Activated CD4-positive, alpha-beta memory T cell treated with anti-CD3 and anti-CD28 coated beads for 36 hours (primary cell): ENCODE data around the gene PRKAR1A. TPM values are rescaled to one million over a fixed set of nuclear protein-coding genes. Genes with fewer than 3 reads are reported as not detected.

Source experiments
- CTCF ChIA-PET: fragments of 350-600 bp; sonication (Branson Sonifier 250); formaldehyde crosslinking; loops from one replicate; lab custom pipeline; 2021; ENCODE audit warnings: antibody characterized with exemption, inconsistent platforms; lab: Charles Lee
- POLR2A ChIA-PET: fragments of 350-600 bp; sonication (Branson Sonifier 250); formaldehyde crosslinking; loops from one replicate; lab custom pipeline; 2021; ENCODE audit warnings: antibody characterized with exemption; lab: Charles Lee
- DNase-seq: peaks from one replicate; pipeline ENCODE4 v3.0.0-alpha.2; 2020
- H3K27ac Mint-ChIP-seq: one replicate; pipeline ENCODE4 v1.8.0; 2021; ENCODE audit warnings: mixed read lengths
- H3K27me3 Mint-ChIP-seq: one replicate; pipeline ENCODE4 v1.8.0; 2021; ENCODE audit warnings: mixed read lengths
- H3K36me3 Mint-ChIP-seq: one replicate; pipeline ENCODE4 v1.8.0; 2021; ENCODE audit warnings: mixed read lengths
- H3K4me1 Mint-ChIP-seq: one replicate; pipeline ENCODE4 v1.8.0; 2021; ENCODE audit warnings: low read depth, mixed read lengths
- H3K4me3 Mint-ChIP-seq: one replicate; pipeline ENCODE4 v1.8.0; 2021; ENCODE audit warnings: mild to moderate bottlenecking, mixed read lengths
- H3K9me3 Mint-ChIP-seq: one replicate; pipeline ENCODE4 v1.8.0; 2021; ENCODE audit warnings: mixed read lengths
- intact Hi-C: fragments of 100-400 bp; cut with micrococcal nuclease; formaldehyde crosslinking; loops from one replicate; pipeline ENCODE4 v1.15.1; 2023
- total RNA-seq, 2 experiments: library from RNA; stranded (reverse); gene quantifications; one replicate each; pipeline ENCODE4 v1.2.3, GENCODE V29; 2021

The PRKAR1A gene
- total RNA-seq, 2 experiments from 2014 or later, result 221 to 229 TPM

GRCh38 chr17:68585643-68586042, 73.4 kb downstream of the PRKAR1A start:
- H3K4me1 Mint-ChIP-seq, result no peaks in the 10 kb centered on the region
- intact Hi-C loops, result no loop called here
- H3K27me3 Mint-ChIP-seq, result peaks cover 3% of the 10 kb centered on the region
- POLR2A ChIA-PET, result no interaction called here
- DNase-seq, result no peak
- no peak overlapping the region for H3K4me3 Mint-ChIP-seq
- CTCF ChIA-PET, result no interaction called here
- H3K9me3 Mint-ChIP-seq, result no peaks in the 10 kb centered on the region
- no peak overlapping the region for H3K27ac Mint-ChIP-seq
- H3K36me3 Mint-ChIP-seq, result no peaks in the 10 kb centered on the region

DNA sequence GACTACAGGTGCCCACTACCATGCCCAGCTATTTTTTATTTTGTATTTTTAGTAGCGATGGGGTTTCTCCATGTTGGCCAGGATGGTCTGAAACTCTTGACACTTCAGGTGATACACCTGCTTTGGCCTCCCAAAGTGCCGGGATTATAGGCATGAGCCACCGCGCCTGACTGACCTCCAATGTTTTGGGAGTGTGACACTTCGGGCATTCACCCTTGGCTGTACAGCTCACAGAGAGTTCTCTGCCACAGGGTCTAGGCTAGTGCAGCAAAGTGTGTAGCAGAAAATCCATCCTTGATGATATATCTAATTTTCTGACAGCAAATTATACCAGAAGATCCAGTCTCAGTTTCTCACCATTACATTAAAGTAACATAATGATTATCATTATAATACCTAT, 74.8 kb downstream of the PRKAR1A start:
- ChIA-PET POLR2A (no interaction called here), CTCF (no interaction called here)
- Mint-ChIP-seq H3K9me3 (no peaks in the 10 kb centered on the region), H3K4me1 (no peaks in the 10 kb centered on the region), H3K4me3 (no peak overlapping the region), H3K36me3 (no peaks in the 10 kb centered on the region), H3K27ac (no peak overlapping the region), H3K27me3 (peaks cover 9% of the 10 kb centered on the region)
- DNase-seq, result no peak
- intact Hi-C loops, result no loop called here

GRCh38 chr17:68587847-68588246, 75.6 kb downstream of the PRKAR1A start:
- H3K4me3 Mint-ChIP-seq, result no peak overlapping the region
- no peak for DNase-seq
- H3K27me3 Mint-ChIP-seq, result peaks cover 13% of the 10 kb centered on the region
- H3K9me3 Mint-ChIP-seq, result no peaks in the 10 kb centered on the region
- intact Hi-C loops, result no loop called here
- CTCF ChIA-PET, result no interaction called here
- POLR2A ChIA-PET, result no interaction called here
- H3K36me3 Mint-ChIP-seq, result no peaks in the 10 kb centered on the region
- no peak overlapping the region for H3K27ac Mint-ChIP-seq
- no peaks in the 10 kb centered on the region for H3K4me1 Mint-ChIP-seq

- Mint-ChIP-seq H3K4me3 (no peak overlapping the region), H3K27ac (no peak overlapping the region), H3K4me1 (no peaks in the 10 kb centered on the region), H3K9me3 (no peaks in the 10 kb centered on the region), H3K36me3 (no peaks in the 10 kb centered on the region), H3K27me3 (peaks cover 13% of the 10 kb centered on the region)
- CTCF ChIA-PET, result no interaction called here
- intact Hi-C loops, result no loop called here
- DNase-seq, result no peak
- POLR2A ChIA-PET, result no interaction called here
These were observed 76.1 kb downstream of the PRKAR1A start for GRCh38 chr17:68588362-68588761.

DNA sequence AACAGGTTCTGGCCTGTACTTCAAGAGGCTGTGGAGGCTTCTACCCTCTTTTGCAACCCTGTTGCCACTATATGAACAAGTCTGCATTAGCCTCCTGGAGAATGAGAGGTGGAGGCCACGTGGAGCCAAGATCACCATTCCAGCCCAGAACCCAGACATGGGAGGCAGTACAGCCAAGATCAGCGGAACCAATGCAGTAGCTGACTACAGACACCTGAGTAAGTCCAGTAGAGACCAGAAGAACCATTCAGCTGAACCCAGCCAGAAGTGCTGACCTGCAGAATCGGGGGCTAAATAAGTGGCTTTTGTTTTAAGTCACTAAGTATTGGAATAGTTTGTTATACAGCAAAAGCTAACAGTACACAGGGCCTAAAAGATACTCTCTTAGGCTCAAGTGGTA, 76.9 kb downstream of the PRKAR1A start:
- no peaks in the 10 kb centered on the region for H3K4me1 Mint-ChIP-seq
- no peak overlapping the region for H3K4me3 Mint-ChIP-seq
- intact Hi-C loops, result no loop called here
- no peak overlapping the region for H3K27ac Mint-ChIP-seq
- no peaks in the 10 kb centered on the region for H3K36me3 Mint-ChIP-seq
- DNase-seq, result no peak
- POLR2A ChIA-PET, result no interaction called here
- CTCF ChIA-PET, result no interaction called here
- peaks cover 18% of the 10 kb centered on the region for H3K27me3 Mint-ChIP-seq
- no peaks in the 10 kb centered on the region for H3K9me3 Mint-ChIP-seq

DNA sequence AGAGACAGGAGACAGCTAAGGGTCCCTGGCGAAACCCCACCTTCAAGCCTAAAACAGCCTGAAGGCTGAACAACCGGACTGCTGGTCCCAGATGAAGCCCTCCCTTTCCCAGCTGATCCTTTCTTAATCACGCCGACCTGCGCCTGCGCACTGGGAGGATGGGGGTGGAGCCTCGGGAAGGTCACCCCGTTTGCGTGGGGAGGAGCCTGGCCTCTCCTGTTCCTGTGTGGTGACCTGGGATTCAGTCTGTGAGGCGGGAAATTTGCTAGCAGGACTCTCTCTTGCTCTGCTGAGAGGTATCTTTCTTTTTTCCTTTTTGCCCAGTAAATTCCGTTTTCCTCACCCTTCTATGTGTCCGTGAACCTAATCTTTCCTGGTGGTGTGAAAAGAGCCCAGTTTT, 79.4 kb downstream of the PRKAR1A start:
- CTCF ChIA-PET, result no interaction called here
- H3K9me3 Mint-ChIP-seq, result no peaks in the 10 kb centered on the region
- H3K4me3 Mint-ChIP-seq, result no peak overlapping the region
- H3K36me3 Mint-ChIP-seq, result no peaks in the 10 kb centered on the region
- DNase-seq, result peak; percentile 17
- intact Hi-C loops, result no loop called here
- H3K4me1 Mint-ChIP-seq, result no peaks in the 10 kb centered on the region
- POLR2A ChIA-PET, result no interaction called here
- H3K27me3 Mint-ChIP-seq, result peaks cover 29% of the 10 kb centered on the region
- H3K27ac Mint-ChIP-seq, result no peak overlapping the region

DNA sequence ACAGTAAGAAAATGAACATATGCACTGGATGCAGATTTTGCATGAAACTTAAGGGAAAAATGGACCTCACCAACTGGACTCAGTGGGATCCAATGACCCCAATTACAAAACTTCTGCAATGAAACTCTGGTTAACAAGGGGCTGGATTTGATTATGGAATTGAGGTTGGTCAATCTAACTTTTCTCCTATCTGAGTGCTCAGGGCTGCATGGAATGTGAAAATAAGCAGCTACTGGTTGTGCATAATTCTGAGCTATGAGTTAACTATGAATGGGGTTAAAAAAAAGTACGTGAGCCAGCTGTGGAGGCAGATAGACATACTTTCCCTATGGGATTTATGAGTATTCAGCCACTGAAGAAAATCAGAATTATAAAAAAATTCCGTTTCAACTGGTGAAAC, 79.8 kb downstream of the PRKAR1A start:
- CTCF ChIA-PET, result no interaction called here
- POLR2A ChIA-PET, result no interaction called here
- intact Hi-C loops, result no loop called here

DNA sequence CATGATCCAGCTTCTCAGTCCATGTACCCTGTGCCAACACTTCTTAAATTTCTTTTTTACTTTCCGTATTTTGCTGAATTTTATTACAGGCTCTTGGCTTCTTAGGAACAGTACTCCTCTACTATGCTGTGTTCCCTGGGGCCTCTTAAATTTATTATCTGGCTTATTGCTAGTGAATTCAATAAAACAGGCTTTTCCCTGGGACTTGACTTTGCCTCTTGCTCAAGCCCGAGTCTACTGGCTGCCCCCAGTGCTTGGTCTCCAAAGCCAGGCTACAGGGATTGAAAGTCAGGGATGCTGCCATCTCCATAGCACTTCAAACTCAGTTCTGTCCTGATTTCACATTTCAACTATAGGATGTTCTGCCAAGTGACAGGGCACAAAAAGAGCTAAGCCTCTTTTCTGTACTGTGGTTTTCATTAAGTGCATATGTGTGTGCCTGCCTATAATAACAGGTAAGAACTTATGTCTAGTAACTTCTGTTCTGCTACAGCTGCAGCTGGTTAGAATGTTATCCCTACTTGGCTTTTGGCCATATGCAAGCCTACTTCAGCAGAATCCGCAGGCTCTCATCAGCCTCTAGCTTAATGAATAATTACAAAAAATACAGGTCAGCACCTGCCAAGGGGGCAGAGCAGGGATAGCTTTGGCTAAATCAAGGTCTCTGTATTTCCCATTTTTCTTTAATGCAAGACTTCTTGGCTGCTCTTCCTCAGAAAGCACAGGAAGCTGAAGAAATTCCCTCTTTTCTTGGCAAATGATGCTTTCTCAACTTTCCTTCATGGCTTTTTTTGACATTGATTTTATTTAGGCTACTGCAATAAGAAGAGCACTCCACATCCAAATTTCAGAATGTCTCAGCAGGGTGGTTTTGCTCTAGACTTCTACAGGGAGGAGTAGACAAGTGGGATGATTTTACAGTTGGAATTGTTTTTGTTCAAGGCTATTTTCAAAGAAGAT, 80.7 kb downstream of the PRKAR1A start:
- CTCF ChIA-PET, result no interaction called here
- H3K9me3 Mint-ChIP-seq, result no peaks in the 10 kb centered on the region
- no peak overlapping the region for H3K27ac Mint-ChIP-seq

More for the DNA sequence above, 79.8 kb downstream of the PRKAR1A start:
- H3K36me3 Mint-ChIP-seq, result no peaks in the 10 kb centered on the region
- no peaks in the 10 kb centered on the region for H3K9me3 Mint-ChIP-seq
- H3K27me3 Mint-ChIP-seq, result peaks cover 30% of the 10 kb centered on the region
- DNase-seq, result no peak
- H3K4me3 Mint-ChIP-seq, result no peak overlapping the region
- no peak overlapping the region for H3K27ac Mint-ChIP-seq
- no peaks in the 10 kb centered on the region for H3K4me1 Mint-ChIP-seq

GRCh38 chr17:68594552-68594951, 82.3 kb downstream of the PRKAR1A start:
- Mint-ChIP-seq H3K27me3 (peaks cover 45% of the 10 kb centered on the region), H3K9me3 (no peaks in the 10 kb centered on the region), H3K4me1 (no peaks in the 10 kb centered on the region), H3K4me3 (no peak overlapping the region), H3K36me3 (no peaks in the 10 kb centered on the region), H3K27ac (no peak overlapping the region)
- intact Hi-C loops, result no loop called here
- no peak for DNase-seq
- POLR2A ChIA-PET, result no interaction called here
- CTCF ChIA-PET, result interaction anchor here (1.2 kb wide), 1 partner anchor 20 kb away, joined by 3 read pairs; no protein-coding TSS in a partner anchor

More for the DNA sequence above, 80.7 kb downstream of the PRKAR1A start:
- no peaks in the 10 kb centered on the region for H3K4me1 Mint-ChIP-seq
- POLR2A ChIA-PET, result no interaction called here
- DNase-seq, result no peak
- H3K36me3 Mint-ChIP-seq, result no peaks in the 10 kb centered on the region
- intact Hi-C loops, result no loop called here
- H3K27me3 Mint-ChIP-seq, result peaks cover 32% of the 10 kb centered on the region
- H3K4me3 Mint-ChIP-seq, result no peak overlapping the region

- POLR2A ChIA-PET, result no interaction called here
- CTCF ChIA-PET, result no interaction called here
- no peaks in the 10 kb centered on the region for H3K9me3 Mint-ChIP-seq
- peaks cover 3% of the 10 kb centered on the region for H3K4me1 Mint-ChIP-seq
- H3K4me3 Mint-ChIP-seq, result no peak overlapping the region
- intact Hi-C loops, result no loop called here
- H3K27ac Mint-ChIP-seq, result no peak overlapping the region
- H3K36me3 Mint-ChIP-seq, result no peaks in the 10 kb centered on the region
- H3K27me3 Mint-ChIP-seq, result peaks cover 49% of the 10 kb centered on the region
- no peak for DNase-seq
These were observed 83.3 kb downstream of the PRKAR1A start for GRCh38 chr17:68595496-68595895.

DNA sequence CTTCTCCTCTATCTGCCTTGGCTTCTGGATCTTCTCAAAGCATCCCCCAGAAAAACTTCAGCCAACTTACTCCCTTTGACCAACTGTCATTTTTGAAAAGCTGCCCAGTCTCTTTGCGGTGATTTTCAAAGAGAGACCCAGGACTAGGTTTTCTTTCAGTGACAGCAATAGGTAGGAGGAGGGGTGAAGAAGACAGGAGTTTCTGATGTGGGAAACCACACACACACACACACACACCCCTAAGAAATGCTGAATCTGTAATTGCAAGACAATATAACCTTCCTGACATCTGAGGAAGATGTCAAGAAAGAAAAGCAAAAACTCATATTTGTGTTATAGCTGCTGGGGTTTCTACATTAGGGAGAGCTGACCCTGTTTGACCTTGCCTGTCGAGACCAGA, 83.8 kb downstream of the PRKAR1A start:
- intact Hi-C loops, result no loop called here
- no peak for DNase-seq
- Mint-ChIP-seq H3K27ac (no peak overlapping the region), H3K27me3 (peaks cover 47% of the 10 kb centered on the region), H3K36me3 (no peaks in the 10 kb centered on the region), H3K4me3 (no peak overlapping the region), H3K4me1 (peaks cover 3% of the 10 kb centered on the region), H3K9me3 (no peaks in the 10 kb centered on the region)
- CTCF ChIA-PET, result no interaction called here
- POLR2A ChIA-PET, result no interaction called here

DNA sequence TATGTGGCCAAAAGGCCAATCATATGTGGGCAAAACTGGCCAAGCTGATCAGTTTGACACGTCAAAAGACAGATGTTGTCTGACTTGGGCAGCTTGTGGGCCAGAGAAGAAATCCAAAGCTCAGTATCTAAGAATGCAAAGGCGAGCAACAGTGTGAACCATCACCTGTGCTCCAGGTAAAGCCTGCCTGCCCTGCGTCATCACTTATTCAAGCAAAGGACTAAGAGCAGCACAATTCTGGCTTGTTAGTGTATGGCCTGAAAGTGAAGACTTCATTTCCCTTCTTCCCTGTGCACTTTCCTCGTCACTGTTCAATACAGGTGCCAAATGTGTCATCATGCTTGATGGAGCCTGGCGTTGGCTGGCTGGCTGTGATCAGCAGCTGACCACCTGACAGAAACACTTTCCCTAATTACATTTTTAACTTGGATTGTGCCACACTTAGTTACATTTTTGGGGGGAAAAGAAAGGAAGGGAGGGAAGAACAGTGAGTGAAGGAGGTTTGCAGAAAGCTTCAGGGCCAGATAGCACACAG, 84.2 kb downstream of the PRKAR1A start:
- intact Hi-C loops, result no loop called here
- Mint-ChIP-seq H3K36me3 (no peaks in the 10 kb centered on the region), H3K4me1 (peaks cover 3% of the 10 kb centered on the region), H3K9me3 (no peaks in the 10 kb centered on the region), H3K27me3 (peaks cover 47% of the 10 kb centered on the region), H3K4me3 (no peak overlapping the region), H3K27ac (no peak overlapping the region)
- CTCF ChIA-PET, result no interaction called here
- POLR2A ChIA-PET, result no interaction called here
- DNase-seq, result no peak

DNA sequence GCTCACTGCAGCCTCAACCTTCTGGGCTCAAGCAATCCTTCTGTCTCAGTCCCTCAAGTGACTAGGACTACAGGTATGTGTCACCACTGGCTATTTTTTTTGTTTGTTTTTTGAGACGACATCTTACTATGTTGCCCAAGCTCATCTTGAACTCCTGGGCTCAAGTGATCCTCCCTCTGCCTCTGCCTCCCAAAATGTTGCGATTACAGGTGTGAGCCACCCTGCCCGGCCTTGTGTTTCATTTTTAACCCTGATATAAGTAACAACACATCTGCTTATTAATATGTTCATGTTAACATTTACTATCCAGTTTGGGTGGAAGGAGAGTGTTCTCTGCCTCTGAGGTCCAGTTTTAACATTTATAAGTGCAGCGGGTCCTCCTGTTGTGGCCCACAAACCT, 85.8 kb downstream of the PRKAR1A start:
- CTCF ChIA-PET, result no interaction called here
- intact Hi-C loops, result no loop called here

More for the DNA sequence above, 85.8 kb downstream of the PRKAR1A start:
- peaks cover 54% of the 10 kb centered on the region for H3K27me3 Mint-ChIP-seq
- no peak overlapping the region for H3K4me3 Mint-ChIP-seq
- POLR2A ChIA-PET, result no interaction called here
- H3K4me1 Mint-ChIP-seq, result peaks cover 8% of the 10 kb centered on the region
- H3K9me3 Mint-ChIP-seq, result no peaks in the 10 kb centered on the region
- no peaks in the 10 kb centered on the region for H3K36me3 Mint-ChIP-seq
- H3K27ac Mint-ChIP-seq, result no peak overlapping the region
- DNase-seq, result no peak
